SK-N-SH (cell line): ENCODE measurements around the gene SHC3. TPM values are rescaled to one million over a fixed set of nuclear protein-coding genes. Genes with fewer than 3 reads are reported as not detected.

Source experiments
- CTCF ChIA-PET: fragments of 300-600, 350-600 bp; formaldehyde crosslinking; extraction: SDS; loops from one replicate; lab custom pipeline; 2021; lab: Yijun Ruan, JAX
- POLR2A ChIA-PET: fragments of 350-600 bp; sonication (Branson Sonifier 250); formaldehyde crosslinking; extraction: SDS; loops from one replicate; lab custom pipeline; 2020; ENCODE audit warnings: antibody characterized with exemption, inconsistent platforms; lab: Yijun Ruan, JAX
- DNase-seq: peaks from one replicate; pipeline ENCODE4 v3.0.0; 2012
- H2AFZ ChIP-seq: fragments of 200-600 bp; sonication (generic); 2 replicates; pipeline ENCODE4 v1.8.1; 2016; ENCODE audit warnings: antibody characterized with exemption, mild to moderate bottlenecking, low read depth
- H3F3A ChIP-seq: fragments of 200-600 bp; sonication (generic); replicated peaks from 2 replicates; pipeline ENCODE3; 2016; ENCODE audit warnings: antibody characterized with exemption, mild to moderate bottlenecking; ENCODE audit not compliant: insufficient read depth
- H3K27ac ChIP-seq, 2 experiments: fragments of 200-500 bp in 1 of 2; fragments of 200-600 bp in 1 of 2; sonication (Bioruptor generic) in 1 of 2; sonication (generic), shearing (Covaris generic) in 1 of 2; 2 replicates each; pipeline versions ENCODE4 v1.5.1 to v1.6.1; 2014 to 2016; ENCODE audit warnings: low read depth in 2 of 2, inconsistent platforms in 1 of 2, low read length in 1 of 2, mild to moderate bottlenecking in 1 of 2, mixed read lengths in 1 of 2
- H3K27me3 ChIP-seq: fragments of 200-600 bp; sonication (generic), shearing (Covaris generic); 2 replicates; pipeline ENCODE4 v1.6.1; 2016; ENCODE audit warnings: mixed run types; ENCODE audit not compliant: insufficient read depth
- H3K36me3 ChIP-seq, 2 experiments: fragments of 200-500 bp in 1 of 2; fragments of 200-600 bp in 1 of 2; sonication (Bioruptor generic) in 1 of 2; sonication (generic) in 1 of 2; replicated peaks in 1 of 2; 2 replicates each; pipeline versions ENCODE3 to v1.5.1; 2014 to 2016; ENCODE audit warnings: low read length in 1 of 2, mild to moderate bottlenecking in 1 of 2; ENCODE audit not compliant: insufficient read depth in 2 of 2, control insufficient read depth in 1 of 2
- H3K4me1 ChIP-seq, 2 experiments: fragments of 200-500 bp in 1 of 2; fragments of 200-600 bp in 1 of 2; sonication (Bioruptor generic) in 1 of 2; sonication (generic), shearing (Covaris generic) in 1 of 2; 2 replicates each; pipeline versions ENCODE4 v1.5.1 to v1.6.1; 2014 to 2016; ENCODE audit warnings: low read depth in 1 of 2, low read length in 1 of 2, mixed run types in 1 of 2; ENCODE audit not compliant: insufficient read depth in 2 of 2, control insufficient read depth in 1 of 2
- H3K4me2 ChIP-seq: fragments of 200-600 bp; sonication (generic), shearing (Covaris generic); 2 replicates; pipeline ENCODE4 v1.6.1; 2017; ENCODE audit warnings: mixed run types
- H3K4me3 ChIP-seq, 2 experiments: fragments of 200-500 bp in 1 of 2; fragments of 200-600 bp in 1 of 2; sonication (Bioruptor generic) in 1 of 2; sonication (generic), shearing (Covaris generic) in 1 of 2; 2 replicates each; pipeline versions ENCODE4 v1.5.1 to v1.8.1; 2014 to 2016; ENCODE audit warnings: low read depth in 2 of 2, inconsistent platforms in 1 of 2, low read length in 1 of 2, mild to moderate bottlenecking in 1 of 2, mixed read lengths in 1 of 2, moderate library complexity in 1 of 2
- H3K79me2 ChIP-seq: fragments of 200-600 bp; sonication (generic); 2 replicates; pipeline ENCODE4 v1.8.1; 2017; ENCODE audit warnings: mild to moderate bottlenecking; ENCODE audit not compliant: insufficient read depth
- H3K9ac ChIP-seq: fragments of 200-600 bp; sonication (generic); 2 replicates; pipeline ENCODE4 v1.6.1; 2017; ENCODE audit warnings: mixed run types
- H3K9me2 ChIP-seq: fragments of 200-600 bp; sonication (generic); 2 replicates; pipeline ENCODE4 v1.6.1; 2017; ENCODE audit warnings: mixed run types
- H3K9me3 ChIP-seq: fragments of 200-600 bp; sonication (generic); 2 replicates; pipeline ENCODE4 v1.6.1; 2017; ENCODE audit warnings: mixed run types, mild to moderate bottlenecking, moderate library complexity
- H4K20me1 ChIP-seq: fragments of 200-600 bp; sonication (generic); 2 replicates; pipeline ENCODE4 v1.6.1; 2017; ENCODE audit warnings: mild to moderate bottlenecking, mixed run types; ENCODE audit not compliant: insufficient read depth
- CHD2 ChIP-seq: fragments of 150-350 bp; IDR thresholded peaks from 2 replicates; pipeline ENCODE4 v1.6.1; 2018; ENCODE audit warnings: low read length; ENCODE audit not compliant: partially characterized antibody
- ELF1 ChIP-seq: IDR thresholded peaks from 2 replicates; pipeline ENCODE4 v1.4.0; 2012
- FOSL2 ChIP-seq: IDR thresholded peaks from 2 replicates; pipeline ENCODE4 v1.4.0; 2012; ENCODE audit warnings: low read depth, mild to moderate bottlenecking, moderate library complexity, borderline replicate concordance
- FOXJ3 ChIP-seq: sonication (generic); formaldehyde crosslinking; IDR thresholded peaks from 2 replicates; pipeline ENCODE4 v1.5.1; 2020; ENCODE audit warnings: mild to moderate bottlenecking, missing genetic modification reagents
- FOXM1 ChIP-seq: IDR thresholded peaks from 2 replicates; pipeline ENCODE4 v1.4.0; 2012; ENCODE audit warnings: low read depth, mild to moderate bottlenecking
- GABPA ChIP-seq: IDR thresholded peaks from 2 replicates; pipeline ENCODE4 v1.4.0; 2012; ENCODE audit warnings: low read depth, mild to moderate bottlenecking
- GATA2 ChIP-seq: sonication (generic); formaldehyde crosslinking; IDR thresholded peaks from 2 replicates; pipeline ENCODE4 v1.5.0; 2020; ENCODE audit warnings: mild to moderate bottlenecking, missing genetic modification reagents
- JUND ChIP-seq: IDR thresholded peaks from 2 replicates; pipeline ENCODE4 v1.4.0; 2012
- NRF1 ChIP-seq: IDR thresholded peaks from 2 replicates; pipeline ENCODE4 v1.6.1; 2012; ENCODE audit warnings: low read depth, mild to moderate bottlenecking, low read length
- RCOR1 ChIP-seq: fragments of 150-350 bp; IDR thresholded peaks from 2 replicates; pipeline ENCODE4 v1.6.1; 2017; ENCODE audit warnings: antibody characterized with exemption, low read length
- SMC3 ChIP-seq: IDR thresholded peaks from 2 replicates; pipeline ENCODE4 v1.6.1; 2012; ENCODE audit warnings: low read depth, low read length, improper control_type of control experiment
- TAF1 ChIP-seq: IDR thresholded peaks from 2 replicates; pipeline ENCODE4 v1.6.1; 2012; ENCODE audit warnings: low read depth, mild to moderate bottlenecking, low read length, moderate library complexity, borderline replicate concordance
- USF1 ChIP-seq: IDR thresholded peaks from 2 replicates; pipeline ENCODE4 v1.4.0; 2012; ENCODE audit warnings: low read depth, borderline replicate concordance
- USF2 ChIP-seq: fragments of 150-350 bp; IDR thresholded peaks from 2 replicates; pipeline ENCODE4 v1.6.1; 2017; ENCODE audit warnings: antibody characterized with exemption, low read length, low read depth, borderline replicate concordance
- YY1 ChIP-seq: IDR thresholded peaks from 2 replicates; pipeline ENCODE4 v1.4.0; 2012; ENCODE audit warnings: low read depth, mild to moderate bottlenecking
- ZBTB33 ChIP-seq: IDR thresholded peaks from 2 replicates; pipeline ENCODE4 v1.4.0; 2012; ENCODE audit warnings: low read depth, borderline replicate concordance
- WGBS: methylation state at CpG from one replicate; pipeline ENCODE4 v1.1.6; 2017; ENCODE audit warnings: low lambda C conversion rate; 5-methylcytosine and 5-hydroxymethylcytosine counted together
- polyA plus RNA-seq, 3 experiments: library from polyadenylated mRNA; depleted of rRNA; stranded (reverse); fragments of >200 nt; gene quantifications; 2 replicates each; pipeline ENCODE4 v1.2.3, GENCODE V29; 2012

Gene SHC3
- polyA plus RNA-seq, 1 of the 3 experiments (the other 2 are of a cell fraction) = 3.2 TPM

GRCh38 chr9:89083626-89084025 is 95.0 kb downstream of the SHC3 start:
- peaks cover 0 to 8% of the 10 kb centered on the region in 2 experiments for H3K36me3 ChIP-seq
- DNase-seq = no peak
- POLR2A ChIA-PET = no interaction called here
- H3K27ac ChIP-seq = no peak overlapping the region
- no peak overlapping the region for H3K4me3 ChIP-seq
- H3K9me2 ChIP-seq = no peaks in the 10 kb centered on the region
- H3K9me3 ChIP-seq = no peaks in the 10 kb centered on the region
- no peak overlapping the region for H3K9ac ChIP-seq
- TF ChIP-seq NRF1 (no peak), TAF1 (no peak), USF2 (no peak), ZBTB33 (no peak), USF1 (no peak), ELF1 (no peak), GATA2 (CRISPR knock-in tag) (no peak), GABPA (no peak)
- no peaks in the 10 kb centered on the region for H4K20me1 ChIP-seq
- 91% methylated on average over 6 of the region's 6 CpGs for WGBS
- CTCF ChIA-PET = interaction anchor here (1.5 kb wide), 1 partner anchor 10 kb away, joined by 3 read pairs; no protein-coding TSS in a partner anchor
- H3K4me1 ChIP-seq = peaks cover 3 to 8% of the 10 kb centered on the region in 2 experiments; a peak in 3 of 4 replicates
- no peak overlapping the region for H2AFZ ChIP-seq
- no peak overlapping the region for H3K4me2 ChIP-seq
- no peaks in the 10 kb centered on the region for H3K27me3 ChIP-seq
- no peaks in the 10 kb centered on the region for H3K79me2 ChIP-seq
- peaks cover 5% of the 10 kb centered on the region for H3F3A ChIP-seq

- Histone ChIP-seq H2AFZ (no peak overlapping the region), H3K27ac (peak overlapping the region in 1 of 2 experiments; percentile 67; a peak in 2 of 4 replicates), H3K4me3 (no peak overlapping the region), H3K4me1 (peaks cover 3 to 8% of the 10 kb centered on the region in 2 experiments; a peak in 3 of 4 replicates), H3K9me3 (no peaks in the 10 kb centered on the region), H3K27me3 (no peaks in the 10 kb centered on the region), H3K4me2 (no peak overlapping the region), H3F3A (peaks cover 5% of the 10 kb centered on the region)
- CTCF ChIA-PET = no interaction called here
- TF ChIP-seq SMC3 = no peak
- TF ChIP-seq FOSL2 = no peak
- no peak for TF ChIP-seq FOXM1
- no peak for TF ChIP-seq YY1
- TF ChIP-seq RCOR1 = no peak
- no peak for TF ChIP-seq JUND
- TF ChIP-seq TAF1 = no peak
- TF ChIP-seq FOXJ3 (CRISPR knock-in tag) = no peak
- TF ChIP-seq USF1 = no peak
- TF ChIP-seq CHD2 = no peak
- TF ChIP-seq, all 33 proteins: peak for 0
- POLR2A ChIA-PET = no interaction called here
- H4K20me1 ChIP-seq = no peaks in the 10 kb centered on the region
- H3K9me2 ChIP-seq = no peaks in the 10 kb centered on the region
- H3K79me2 ChIP-seq = no peaks in the 10 kb centered on the region
- DNase-seq = no peak
- no peak overlapping the region for H3K9ac ChIP-seq
- peaks cover 0 to 7% of the 10 kb centered on the region in 2 experiments for H3K36me3 ChIP-seq
- 85% methylated on average over 3 of the region's 3 CpGs for WGBS
These were observed 98.4 kb downstream of the SHC3 start for GRCh38 chr9:89080193-89080592.
